Fibroblast of the aortic adventitia (primary cell): ENCODE results near the gene HBS1L. TPM values are rescaled to one million over a fixed set of nuclear protein-coding genes. Genes with fewer than 3 reads are reported as not detected.

Experiments
- DNase-seq: peaks from one replicate; pipeline ENCODE4 v3.0.0-alpha.2; 2010; ENCODE audit warnings: low read depth
- H3K4me3 ChIP-seq: 2 replicates; pipeline ENCODE4 v1.5.1; 2011; ENCODE audit warnings: low read depth, mild to moderate bottlenecking, control low read depth, low read length, moderate library complexity
- CTCF ChIP-seq: IDR thresholded peaks from 2 replicates; pipeline ENCODE4 v1.5.1; 2011; ENCODE audit warnings: mild to moderate bottlenecking, low read length, control low read depth, inconsistent platforms; ENCODE audit not compliant: insufficient read depth
- total RNA-seq: library from RNA; depleted of rRNA; stranded (reverse); fragments of >200 nt; gene quantifications from 2 replicates; pipeline ENCODE4 v1.2.3, GENCODE V29; 2012; ENCODE audit warnings: low replicate concordance

Gene HBS1L
- total RNA-seq, 1 donor = 141 TPM

GRCh38 chr6:134951494-134952263, 102.9 kb downstream of the HBS1L start:
- H3K4me3 ChIP-seq = no peak overlapping the region
- no peak for TF ChIP-seq CTCF
- DNase-seq = no peak

GRCh38 chr6:134950482-134950881, 104.1 kb downstream of the HBS1L start:
- DNase-seq = no peak
- H3K4me3 ChIP-seq = no peak overlapping the region
- no peak for TF ChIP-seq CTCF

GRCh38 chr6:134949927-134950326, 104.7 kb downstream of the HBS1L start, which contains the start of gene ALDH8A1:
Gene ALDH8A1 (minus strand): TSS chr6:134950101. CDS start chr6:134950053, 48 bp downstream.
- TF ChIP-seq CTCF = no peak
- no peak for DNase-seq
- H3K4me3 ChIP-seq = no peak within 1 kb of the TSS

GRCh38 chr6:134948691-134949090, 105.9 kb downstream of the HBS1L start:
- H3K4me3 ChIP-seq = no peak overlapping the region
- TF ChIP-seq CTCF = no peak
- DNase-seq = no peak

- no peak overlapping the region for H3K4me3 ChIP-seq
- no peak for DNase-seq
- no peak for TF ChIP-seq CTCF
Observed at GRCh38 chr6:134948142-134948541, 106.5 kb downstream of the HBS1L start.

- no peak for DNase-seq
- TF ChIP-seq CTCF = no peak
- H3K4me3 ChIP-seq = no peak overlapping the region
Observed at GRCh38 chr6:134945045-134945444, 109.6 kb downstream of the HBS1L start.
